Type B pancreatic cell (in vitro differentiated cells): ENCODE measurements around the gene TNFRSF6B. TPM values are rescaled to one million over a fixed set of nuclear protein-coding genes. Genes with fewer than 3 reads are reported as not detected.
"Not testable (repeated sequence)": the region's sequence is repeated elsewhere in the genome, so short reads cannot be mapped to it uniquely, and the experiment has no call there.

Experiments used
- DNase-seq: peaks from one replicate; pipeline ENCODE4 v3.0.0; 2021; ENCODE audit warnings: mixed read lengths; ENCODE audit not compliant: unreplicated experiment; ENCODE audit errors: extremely low spot score
- H3K27ac Mint-ChIP-seq: 2 replicates; pipeline ENCODE4 v1.8.0; 2021; ENCODE audit warnings: mild to moderate bottlenecking, mixed read lengths
- H3K27me3 Mint-ChIP-seq: 2 replicates; pipeline ENCODE4 v1.8.0; 2021; ENCODE audit warnings: mixed read lengths
- H3K36me3 Mint-ChIP-seq: 2 replicates; pipeline ENCODE4 v1.8.0; 2021; ENCODE audit warnings: mixed read lengths
- H3K4me1 Mint-ChIP-seq: one replicate; pipeline ENCODE4 v1.8.0; 2021; ENCODE audit warnings: mixed read lengths; ENCODE audit not compliant: unreplicated experiment
- H3K4me3 Mint-ChIP-seq: 2 replicates; pipeline ENCODE4 v1.8.0; 2021; ENCODE audit warnings: mild to moderate bottlenecking, mixed read lengths
- H3K9me3 Mint-ChIP-seq: 2 replicates; pipeline ENCODE4 v1.8.0; 2021; ENCODE audit warnings: mixed read lengths
- total RNA-seq: library from RNA; stranded (reverse); gene quantifications from 2 replicates; pipeline ENCODE4 v1.2.1, GENCODE V29; 2021; ENCODE audit warnings: low replicate concordance
- TF ChIP-seq, protein P1 (sequence below): fragments of 200-600 bp; sonication (generic); conservative IDR thresholded peaks from 2 replicates; pipeline ENCODE4 v1.5.0; 2021; ENCODE audit warnings: antibody characterized with exemption, mild to moderate bottlenecking

TNFRSF6B gene
- total RNA-seq, 1 donor from 2014 or later: not detected

DNA sequence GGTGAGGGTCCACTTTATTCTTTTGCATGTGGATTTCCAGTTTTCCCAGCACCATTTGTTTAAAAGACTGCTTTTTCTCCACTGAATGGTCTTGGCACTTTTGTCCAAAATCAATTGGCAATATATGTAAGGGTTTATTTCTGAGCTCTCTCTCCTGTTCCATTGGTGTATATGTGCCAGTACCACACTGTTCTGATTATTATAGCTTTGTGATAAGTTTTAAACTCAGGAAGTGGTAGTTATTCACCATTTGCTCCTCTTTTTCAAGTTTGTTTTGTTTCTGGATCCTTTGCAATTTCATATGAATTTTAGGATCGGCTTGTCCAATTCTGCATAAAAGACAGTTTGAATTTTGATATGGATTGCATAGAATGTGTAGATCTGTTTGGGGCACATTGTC is 15.7 kb downstream of the TNFRSF6B start:
- H3K27me3 Mint-ChIP-seq: no peaks in the 10 kb centered on the region
- peaks cover 12% of the 10 kb centered on the region for H3K4me1 Mint-ChIP-seq
- no peaks in the 10 kb centered on the region for H3K9me3 Mint-ChIP-seq
- peaks cover 45% of the 10 kb centered on the region for H3K36me3 Mint-ChIP-seq
- H3K27ac Mint-ChIP-seq: no peak overlapping the region
- H3K4me3 Mint-ChIP-seq: peak overlapping the region; percentile 48
- TF ChIP-seq, protein P1, sequence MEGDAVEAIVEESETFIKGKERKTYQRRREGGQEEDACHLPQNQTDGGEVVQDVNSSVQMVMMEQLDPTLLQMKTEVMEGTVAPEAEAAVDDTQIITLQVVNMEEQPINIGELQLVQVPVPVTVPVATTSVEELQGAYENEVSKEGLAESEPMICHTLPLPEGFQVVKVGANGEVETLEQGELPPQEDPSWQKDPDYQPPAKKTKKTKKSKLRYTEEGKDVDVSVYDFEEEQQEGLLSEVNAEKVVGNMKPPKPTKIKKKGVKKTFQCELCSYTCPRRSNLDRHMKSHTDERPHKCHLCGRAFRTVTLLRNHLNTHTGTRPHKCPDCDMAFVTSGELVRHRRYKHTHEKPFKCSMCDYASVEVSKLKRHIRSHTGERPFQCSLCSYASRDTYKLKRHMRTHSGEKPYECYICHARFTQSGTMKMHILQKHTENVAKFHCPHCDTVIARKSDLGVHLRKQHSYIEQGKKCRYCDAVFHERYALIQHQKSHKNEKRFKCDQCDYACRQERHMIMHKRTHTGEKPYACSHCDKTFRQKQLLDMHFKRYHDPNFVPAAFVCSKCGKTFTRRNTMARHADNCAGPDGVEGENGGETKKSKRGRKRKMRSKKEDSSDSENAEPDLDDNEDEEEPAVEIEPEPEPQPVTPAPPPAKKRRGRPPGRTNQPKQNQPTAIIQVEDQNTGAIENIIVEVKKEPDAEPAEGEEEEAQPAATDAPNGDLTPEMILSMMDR: no peak
- no peak for DNase-seq

DNA sequence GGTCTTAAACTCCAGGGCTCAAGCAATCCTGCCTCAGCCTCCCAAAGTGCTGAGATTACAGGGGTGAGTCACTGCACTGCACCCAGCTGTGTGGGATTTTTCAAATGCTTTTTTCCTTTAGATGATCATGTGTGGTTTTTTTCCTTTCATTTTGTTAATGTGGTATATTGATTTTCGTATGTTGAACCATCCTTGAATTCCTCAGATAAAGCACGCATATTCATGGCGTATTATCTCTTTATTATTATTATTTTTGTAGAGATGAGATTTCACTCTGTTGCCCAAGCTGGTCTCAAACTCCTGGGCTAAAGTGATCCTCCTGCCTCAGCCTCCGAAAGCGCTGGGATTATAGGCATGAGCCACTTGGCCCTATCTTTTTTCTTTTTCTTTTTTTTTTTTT is 18.4 kb downstream of the TNFRSF6B start:
- no peaks in the 10 kb centered on the region for H3K27me3 Mint-ChIP-seq
- peaks cover 7% of the 10 kb centered on the region for H3K9me3 Mint-ChIP-seq
- peaks cover 60% of the 10 kb centered on the region for H3K36me3 Mint-ChIP-seq
- H3K4me1 Mint-ChIP-seq: peaks cover 8% of the 10 kb centered on the region
- DNase-seq: no peak
- TF ChIP-seq, protein P1: no peak
- no peak overlapping the region for H3K27ac Mint-ChIP-seq
- H3K4me3 Mint-ChIP-seq: no peak overlapping the region

DNA sequence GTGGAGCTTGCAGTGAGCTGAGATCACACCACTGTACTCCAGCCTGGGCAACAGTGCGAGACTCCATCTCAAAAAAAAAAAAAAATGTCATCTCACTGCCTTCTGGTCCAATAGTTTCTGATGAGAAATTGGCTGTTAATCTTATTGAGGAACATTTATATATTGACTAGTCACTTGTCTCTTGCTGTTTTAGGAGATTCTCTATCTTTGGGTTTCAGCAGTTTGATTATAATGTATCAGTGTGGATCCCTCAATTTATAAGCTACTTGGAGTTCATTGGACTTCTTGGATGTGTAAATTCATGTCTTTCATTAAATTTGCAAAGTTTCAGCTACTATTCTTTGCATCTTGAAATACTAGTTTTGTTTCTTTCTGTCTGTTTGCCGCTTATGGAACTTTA is 22.5 kb downstream of the TNFRSF6B start:
- Mint-ChIP-seq H3K9me3 (peaks cover 7% of the 10 kb centered on the region), H3K36me3 (peaks cover 50% of the 10 kb centered on the region), H3K27me3 (no peaks in the 10 kb centered on the region), H3K4me1 (no peaks in the 10 kb centered on the region), H3K4me3 (no peak overlapping the region), H3K27ac (no peak overlapping the region)
- TF ChIP-seq, protein P1: no peak
- DNase-seq: no peak

DNA sequence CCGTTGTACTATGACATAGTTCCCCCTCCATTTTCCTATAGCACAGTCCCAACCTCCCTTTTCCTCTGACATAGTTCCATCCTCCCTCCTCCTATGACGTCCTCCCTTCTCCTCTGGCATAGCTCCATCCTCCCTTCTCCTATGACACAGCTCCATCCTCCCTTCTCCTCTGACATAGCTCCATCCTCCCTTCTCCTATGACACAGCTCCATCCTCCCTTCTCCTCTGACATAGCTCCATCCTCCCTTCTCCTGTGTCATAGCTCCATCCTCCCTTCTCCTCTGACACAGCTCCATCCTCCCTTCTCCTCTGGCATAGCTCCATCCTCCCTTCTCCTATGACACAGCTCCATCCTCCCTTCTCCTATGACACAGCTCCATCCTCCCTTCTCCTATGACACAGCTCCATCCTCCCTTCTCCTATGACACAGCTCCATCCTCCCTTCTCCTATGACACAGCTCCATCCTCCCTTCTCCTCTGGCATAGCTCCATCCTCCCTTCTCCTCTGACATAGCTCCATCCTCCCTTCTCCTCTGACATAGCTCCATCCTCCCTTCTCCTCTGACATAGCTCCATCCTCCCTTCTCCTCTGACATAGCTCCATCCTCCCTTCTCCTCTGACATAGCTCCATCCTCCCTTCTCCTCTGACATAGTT is 26.6 kb downstream of the TNFRSF6B start:
- H3K4me1 Mint-ChIP-seq, H3K4me3 Mint-ChIP-seq, H3K27ac Mint-ChIP-seq, DNase-seq, H3K27me3 Mint-ChIP-seq: not testable (repeated sequence)
- Mint-ChIP-seq H3K36me3 (peaks cover 34% of the 10 kb centered on the region), H3K9me3 (peaks cover 12% of the 10 kb centered on the region)

DNA sequence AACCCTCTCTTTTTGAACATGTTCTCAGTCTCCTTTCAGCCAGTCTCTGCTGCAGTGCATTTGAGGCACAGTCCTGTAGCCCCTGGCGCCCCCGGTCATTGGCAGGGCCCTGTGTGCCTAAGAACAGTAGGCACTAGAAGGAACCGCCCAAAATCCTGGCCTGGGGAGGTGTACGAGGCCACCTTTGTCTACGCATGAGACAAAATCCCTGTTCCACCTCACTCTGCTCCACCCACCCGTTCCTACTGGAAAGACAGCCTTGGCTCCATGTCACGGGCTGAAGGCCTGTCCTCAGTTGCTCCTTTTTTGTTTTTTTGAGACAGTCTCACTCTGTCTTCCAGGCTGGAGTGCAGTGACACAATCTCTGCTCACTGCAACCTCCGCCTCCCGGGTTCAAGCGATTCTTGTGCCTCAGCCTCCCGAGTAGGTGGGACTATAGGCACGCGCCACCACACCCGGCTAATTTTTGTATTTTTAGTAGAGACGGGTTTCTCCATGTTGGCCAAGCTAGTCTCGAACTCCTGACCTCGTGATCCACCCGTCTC is 33.8 kb downstream of the TNFRSF6B start:
- H3K27me3 Mint-ChIP-seq, DNase-seq, H3K9me3 Mint-ChIP-seq, H3K4me1 Mint-ChIP-seq, H3K27ac Mint-ChIP-seq, H3K4me3 Mint-ChIP-seq: not testable (repeated sequence)
- H3K36me3 Mint-ChIP-seq: peaks cover 19% of the 10 kb centered on the region

DNA sequence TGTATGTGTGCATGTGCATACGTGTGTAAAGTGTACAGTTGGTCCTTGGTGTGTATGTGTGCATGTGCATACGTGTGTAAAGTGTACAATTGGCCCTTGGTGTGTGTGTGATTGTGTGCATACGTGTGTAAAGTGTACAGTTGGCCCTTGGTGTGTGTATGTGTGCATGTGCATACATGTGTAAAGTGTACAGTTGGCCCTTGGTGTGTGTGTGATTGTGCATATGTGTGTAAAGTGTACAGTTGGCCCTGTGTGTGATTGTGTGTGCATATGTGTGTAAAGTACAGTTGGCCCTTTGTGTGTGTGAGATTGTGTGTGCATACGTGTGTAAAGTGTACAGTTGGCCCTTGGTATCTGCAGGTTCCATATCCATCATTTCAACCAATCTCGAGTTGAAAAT is 35.0 kb downstream of the TNFRSF6B start:
- Mint-ChIP-seq H3K27me3 (peaks cover 3% of the 10 kb centered on the region), H3K36me3 (peaks cover 15% of the 10 kb centered on the region), H3K4me1 (no peaks in the 10 kb centered on the region), H3K9me3 (no peaks in the 10 kb centered on the region), H3K27ac (no peak overlapping the region), H3K4me3 (no peak overlapping the region)
- TF ChIP-seq, protein P1: no peak
- DNase-seq: no peak
